Omental fat pad (tissue), 4 donors: ENCODE results near the gene DNMBP. TPM values are rescaled to one million over a fixed set of nuclear protein-coding genes. Genes with fewer than 3 reads are reported as not detected.

Experiments used
- ATAC-seq: fragments of 150-250 bp; one replicate; pipeline ENCODE4 v1.9.1; 2016; ENCODE audit warnings: mild to moderate bottlenecking, moderate library complexity; ENCODE audit not compliant: low FRiP score
- DNase-seq: peaks from one replicate; pipeline ENCODE4 v3.0.0-alpha.2; 2019; ENCODE audit warnings: low spot score
- total RNA-seq, 4 donors: library from RNA; depleted of rRNA; stranded (reverse); fragments of >200 nt; gene quantifications; one replicate each; pipeline ENCODE4 v1.1.0, GENCODE V29; 2016
- TF ChIP-seq, protein P1 (sequence below), 3 donors: fragments of 450-650 bp; IDR thresholded peaks; one replicate each; pipeline ENCODE4 v1.5.1; 2016 to 2017; ENCODE audit warnings: antibody characterized with exemption in 3 of 3, mild to moderate bottlenecking in 3 of 3, moderate library complexity in 2 of 3

DNMBP gene
- total RNA-seq, 4 donors from 2014 or later = 17.5 to 41.3 (median 29.6) TPM

DNA sequence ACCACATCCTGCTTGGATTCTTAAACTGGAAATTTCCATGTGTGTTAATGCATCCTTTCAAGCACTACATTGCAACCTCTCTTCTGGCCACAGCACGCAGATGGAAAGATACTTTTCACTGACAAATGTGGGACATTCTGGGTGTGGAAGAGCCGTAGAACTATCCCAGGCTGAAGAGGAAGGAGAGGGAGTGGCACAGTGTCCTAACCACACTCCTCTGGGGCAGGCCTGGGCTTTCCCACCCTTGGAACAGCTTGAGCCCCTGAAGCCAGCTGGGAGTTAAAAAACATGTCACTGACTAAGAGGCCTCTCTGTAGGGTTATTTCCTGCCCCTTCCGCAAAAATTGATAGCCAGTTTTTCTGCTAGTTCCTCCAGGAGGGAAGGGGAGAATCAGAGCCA is 34.0 kb upstream of the DNMBP start:
- DNase-seq (no peak), ATAC-seq (peak; percentile 63)
- TF ChIP-seq, protein P1, sequence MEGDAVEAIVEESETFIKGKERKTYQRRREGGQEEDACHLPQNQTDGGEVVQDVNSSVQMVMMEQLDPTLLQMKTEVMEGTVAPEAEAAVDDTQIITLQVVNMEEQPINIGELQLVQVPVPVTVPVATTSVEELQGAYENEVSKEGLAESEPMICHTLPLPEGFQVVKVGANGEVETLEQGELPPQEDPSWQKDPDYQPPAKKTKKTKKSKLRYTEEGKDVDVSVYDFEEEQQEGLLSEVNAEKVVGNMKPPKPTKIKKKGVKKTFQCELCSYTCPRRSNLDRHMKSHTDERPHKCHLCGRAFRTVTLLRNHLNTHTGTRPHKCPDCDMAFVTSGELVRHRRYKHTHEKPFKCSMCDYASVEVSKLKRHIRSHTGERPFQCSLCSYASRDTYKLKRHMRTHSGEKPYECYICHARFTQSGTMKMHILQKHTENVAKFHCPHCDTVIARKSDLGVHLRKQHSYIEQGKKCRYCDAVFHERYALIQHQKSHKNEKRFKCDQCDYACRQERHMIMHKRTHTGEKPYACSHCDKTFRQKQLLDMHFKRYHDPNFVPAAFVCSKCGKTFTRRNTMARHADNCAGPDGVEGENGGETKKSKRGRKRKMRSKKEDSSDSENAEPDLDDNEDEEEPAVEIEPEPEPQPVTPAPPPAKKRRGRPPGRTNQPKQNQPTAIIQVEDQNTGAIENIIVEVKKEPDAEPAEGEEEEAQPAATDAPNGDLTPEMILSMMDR (IDR thresholded peaks at IDR 0.05) = no peak

GRCh38 chr10:100043344-100043743 is 33.6 kb upstream of the DNMBP start:
- TF ChIP-seq, protein P1 (IDR thresholded peaks at IDR 0.05) = no peak
- no peak for ATAC-seq
- DNase-seq = no peak

DNA sequence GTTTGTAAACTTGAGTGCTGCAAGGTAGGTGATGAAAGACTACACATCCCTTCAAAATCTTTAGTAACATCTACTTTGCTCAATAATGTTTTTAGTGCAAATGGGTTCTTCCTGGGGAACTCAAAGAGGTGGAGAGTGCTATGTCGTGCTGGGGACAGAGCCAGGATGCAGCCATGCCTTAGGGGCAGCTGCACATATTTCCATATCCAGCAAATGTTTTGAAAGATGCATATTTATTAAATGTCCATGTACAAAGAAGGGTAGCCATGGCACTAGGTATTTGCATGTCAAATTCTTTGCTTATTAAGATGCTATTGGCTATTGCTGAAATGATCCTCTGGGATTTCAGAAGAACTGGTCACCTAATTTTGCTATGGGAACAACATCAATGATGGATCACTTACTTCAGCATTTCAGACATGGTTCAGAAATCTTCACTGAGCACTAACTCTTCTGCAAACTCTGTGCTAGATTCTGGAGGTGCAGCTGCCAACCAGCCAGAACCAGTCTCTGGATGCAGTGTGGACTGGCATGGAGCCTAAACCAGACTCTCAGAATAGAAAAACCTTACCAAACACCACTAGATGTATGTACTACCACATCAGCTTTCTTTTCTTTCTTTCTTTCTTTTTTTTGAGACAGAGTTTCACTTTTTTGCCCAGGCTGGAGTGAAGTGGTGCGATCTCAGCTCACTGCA is 31.7 kb upstream of the DNMBP start:
- TF ChIP-seq, protein P1 (IDR thresholded peaks at IDR 0.05) = no peak
- ATAC-seq (no peak), DNase-seq (no peak)

DNA sequence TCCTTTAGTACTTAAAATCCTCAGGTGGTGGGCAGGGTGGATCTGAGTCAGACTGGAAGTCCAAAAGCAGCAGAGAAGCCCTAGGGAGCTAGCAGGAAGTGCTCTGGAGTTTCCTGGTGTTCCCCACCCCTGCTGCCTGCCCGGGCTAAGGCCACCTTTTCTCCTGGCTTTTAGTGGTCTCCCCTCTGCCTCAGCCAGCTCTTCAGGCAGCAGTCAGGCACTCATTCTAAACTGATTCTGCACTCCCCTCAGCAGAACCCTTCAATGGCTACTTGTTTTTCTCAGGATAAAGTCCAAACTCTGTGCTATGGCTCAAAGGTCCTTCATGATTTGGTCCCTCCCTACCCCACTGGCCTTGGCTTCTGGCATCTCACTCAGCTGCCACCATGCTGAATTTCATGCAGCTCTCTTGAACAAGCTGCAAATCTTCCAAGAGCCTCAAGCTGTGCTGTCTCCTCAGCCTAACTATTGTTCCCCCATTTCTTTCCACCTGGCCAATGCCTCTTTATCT is 28.9 kb upstream of the DNMBP start:
- no peak for DNase-seq
- TF ChIP-seq, protein P1 (IDR thresholded peaks at IDR 0.05) = no peak
- no peak for ATAC-seq

DNA sequence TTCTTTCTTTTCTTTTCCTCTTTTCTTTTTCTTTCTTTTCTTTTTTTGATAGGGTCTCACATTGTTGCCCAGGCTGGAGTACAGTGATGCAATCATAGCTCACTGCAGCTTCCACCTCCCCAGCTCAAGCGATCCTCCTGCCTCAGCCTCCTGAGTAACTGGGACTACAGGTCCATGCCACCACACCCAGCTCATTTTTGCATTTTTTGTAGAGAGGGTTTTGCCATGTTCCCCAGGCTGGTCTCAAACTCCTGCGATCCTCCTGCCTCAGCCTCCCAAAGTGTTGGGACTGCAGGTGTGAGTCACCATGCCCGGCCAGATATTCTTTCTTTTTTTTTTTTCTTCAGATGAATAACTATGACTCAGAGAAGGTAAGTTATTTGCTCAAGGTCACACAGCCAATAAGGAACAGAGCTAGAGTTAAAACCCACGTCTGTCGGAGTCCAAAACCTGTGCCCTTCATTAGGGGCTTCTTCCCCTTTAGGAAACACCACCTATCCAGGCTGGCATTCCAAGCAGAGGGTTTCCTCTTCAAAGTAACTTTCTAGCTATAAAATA is 28.1 kb upstream of the DNMBP start:
- DNase-seq = no peak
- no peak for ATAC-seq
- TF ChIP-seq, protein P1 (IDR thresholded peaks at IDR 0.05) = no peak

DNA sequence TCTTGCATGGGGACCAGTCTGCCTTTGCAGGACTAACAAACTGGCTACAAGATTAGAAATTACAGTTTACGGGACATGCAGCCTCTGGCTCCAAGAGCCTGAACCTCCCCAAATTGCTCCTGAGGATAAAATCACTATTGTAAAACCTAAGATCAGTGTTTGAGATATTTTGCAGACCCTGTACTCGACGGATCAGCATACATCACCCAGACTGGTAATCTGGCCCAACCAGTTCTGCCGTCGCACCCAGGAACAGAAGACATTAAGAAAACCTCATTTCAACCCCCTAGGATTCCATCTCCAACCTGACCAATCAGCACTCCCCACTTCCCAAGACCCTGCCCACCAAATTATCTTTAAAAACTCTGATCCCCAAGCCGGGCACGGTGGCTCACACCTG is 27.1 kb upstream of the DNMBP start:
- DNase-seq = no peak
- TF ChIP-seq, protein P1 (IDR thresholded peaks at IDR 0.05) = no peak
- ATAC-seq = no peak
